ENCODE measurements around the gene FOXO3. TPM values are rescaled to one million over a fixed set of nuclear protein-coding genes. Genes with fewer than 3 reads are reported as not detected.

The FOXO3 gene
- total RNA-seq, 6 experiments from 2014 or later = 18.1 to 45.2 (median 23.8) TPM

GRCh38 chr6:108711071-108711470 lies 150.4 kb downstream of the FOXO3 start:
- no peak for TF ChIP-seq CTCF (IDR thresholded peaks at IDR 0.05)
- no peak for TF ChIP-seq POLR2A (IDR thresholded peaks at IDR 0.05)
- 69% methylated on average over 5 of the region's 5 CpGs for WGBS (ENCODE audit: insufficient coverage, low coverage, low lambda C conversion rate, missing lambda C conversion rate)
- intact Hi-C loops (cut with DNase I) = no loop called here
- Histone ChIP-seq H3K27ac (no peak overlapping the region), H3K4me3 (no peak overlapping the region), H3K4me1 (peaks cover 0 to 24% (median 2%) of the 10 kb centered on the region in 4 donors), H3K9me3 (no peaks in the 10 kb centered on the region), H3K27me3 (no peaks in the 10 kb centered on the region), H3K36me3 (no peaks in the 10 kb centered on the region)
- ATAC-seq = no peak
- DNase-seq = no peak

GRCh38 chr6:108711826-108712225 lies 151.1 kb downstream of the FOXO3 start:
- no peak for TF ChIP-seq POLR2A (IDR thresholded peaks at IDR 0.05)
- no peak for TF ChIP-seq CTCF (IDR thresholded peaks at IDR 0.05)
- no peak for DNase-seq
- Histone ChIP-seq H3K27ac (no peak overlapping the region), H3K4me1 (peaks cover 0 to 24% (median 2%) of the 10 kb centered on the region in 4 donors), H3K27me3 (no peaks in the 10 kb centered on the region), H3K36me3 (no peaks in the 10 kb centered on the region), H3K9me3 (no peaks in the 10 kb centered on the region), H3K4me3 (no peak overlapping the region)
- intact Hi-C loops (cut with DNase I) = no loop called here
- WGBS (ENCODE audit: insufficient coverage, low coverage, low lambda C conversion rate, missing lambda C conversion rate) = 50% methylated on average over 3 of the region's 5 CpGs
- no peak for ATAC-seq

- no peak for ATAC-seq
- no peaks in the 10 kb centered on the region for H3K9me3 ChIP-seq
- H3K27me3 ChIP-seq = no peaks in the 10 kb centered on the region
- no peaks in the 10 kb centered on the region for H3K36me3 ChIP-seq
- no CpG with 5 or more reads among the region's 2 CpGs for WGBS (ENCODE audit: insufficient coverage, low coverage, low lambda C conversion rate, missing lambda C conversion rate)
- TF ChIP-seq POLR2A (IDR thresholded peaks at IDR 0.05) = no peak
- TF ChIP-seq CTCF (IDR thresholded peaks at IDR 0.05) = no peak
- no peak for DNase-seq
- H3K4me1 ChIP-seq = peaks cover 0 to 24% (median 2%) of the 10 kb centered on the region in 4 donors
- H3K27ac ChIP-seq = no peak overlapping the region
- H3K4me3 ChIP-seq = no peak overlapping the region
- intact Hi-C loops (cut with DNase I) = no loop called here
Observed at GRCh38 chr6:108712946-108713345, 152.2 kb downstream of the FOXO3 start.

- Histone ChIP-seq H3K27ac (peak overlapping the region in 1 of 3 donors; percentile 30), H3K4me3 (no peak overlapping the region), H3K36me3 (no peaks in the 10 kb centered on the region), H3K9me3 (no peaks in the 10 kb centered on the region), H3K27me3 (no peaks in the 10 kb centered on the region), H3K4me1 (peaks cover 0 to 24% (median 2%) of the 10 kb centered on the region in 4 donors)
- ATAC-seq (peak; percentile 83 to 93 (median 90)), DNase-seq (peak in 1 of 3 donors; percentile 60)
- intact Hi-C loops (cut with DNase I) = no loop called here
- no peak for TF ChIP-seq POLR2A (IDR thresholded peaks at IDR 0.05)
- TF ChIP-seq CTCF (IDR thresholded peaks at IDR 0.05) = no peak
- 9% methylated on average over 7 of the region's 7 CpGs for WGBS (ENCODE audit: insufficient coverage, low coverage, low lambda C conversion rate, missing lambda C conversion rate)
Observed at GRCh38 chr6:108714101-108714765, 153.5 kb downstream of the FOXO3 start.

Data from right lobe of liver (tissue), 6 donors.